ENCODE measurements around the gene LIPT2.

The LIPT2 gene

GRCh38 chr11:74533421-74533820 lies 39.9 kb upstream of the LIPT2 start:
- H3K4me3 ChIP-seq (ENCODE audit: low read length), result no peak overlapping the region
- no peak for DNase-seq (ENCODE audit: low read depth)
- no peak for TF ChIP-seq CTCF (conservative IDR thresholded peaks at IDR 0.05; ENCODE audit: low read length)

- no peak for TF ChIP-seq CTCF (conservative IDR thresholded peaks at IDR 0.05; ENCODE audit: low read length)
- no peak overlapping the region for H3K4me3 ChIP-seq (ENCODE audit: low read length)
- DNase-seq (ENCODE audit: low read depth), result no peak
These were observed 39.1 kb upstream of the LIPT2 start for GRCh38 chr11:74532501-74533246.

GRCh38 chr11:74524978-74525377 lies 31.5 kb upstream of the LIPT2 start:
- TF ChIP-seq CTCF (conservative IDR thresholded peaks at IDR 0.05; ENCODE audit: low read length), result no peak
- no peak overlapping the region for H3K4me3 ChIP-seq (ENCODE audit: low read length)
- no peak for DNase-seq (ENCODE audit: low read depth)

- DNase-seq (ENCODE audit: low read depth), result no peak
- no peak for TF ChIP-seq CTCF (conservative IDR thresholded peaks at IDR 0.05; ENCODE audit: low read length)
- H3K4me3 ChIP-seq (ENCODE audit: low read length), result no peak overlapping the region
These were observed 31.0 kb upstream of the LIPT2 start for GRCh38 chr11:74524501-74524900.

GRCh38 chr11:74522776-74523175 lies 29.3 kb upstream of the LIPT2 start:
- H3K4me3 ChIP-seq (ENCODE audit: low read length), result no peak overlapping the region
- DNase-seq (ENCODE audit: low read depth), result no peak

GRCh38 chr11:74521666-74522252 lies 28.2 kb upstream of the LIPT2 start:
- no peak for DNase-seq (ENCODE audit: low read depth)
- H3K4me3 ChIP-seq (ENCODE audit: low read length), result no peak overlapping the region
- no peak for TF ChIP-seq CTCF (conservative IDR thresholded peaks at IDR 0.05; ENCODE audit: low read length)

More at GRCh38 chr11:74522776-74523175, 29.3 kb upstream of the LIPT2 start:
- no peak for TF ChIP-seq CTCF (conservative IDR thresholded peaks at IDR 0.05; ENCODE audit: low read length)

All from AG10803 (cell line).